Smooth muscle cell (in vitro differentiated cells): ENCODE data around the gene FAM171A2. TPM values are rescaled to one million over a fixed set of nuclear protein-coding genes. Genes with fewer than 3 reads are reported as not detected.

Source experiments
- DNase-seq: peaks from one replicate; lab custom pipeline; 2025; ENCODE audit not compliant: unreplicated experiment; lab: John Stamatoyannopoulos, UW
- H2AFZ ChIP-seq: fragments of 200-600 bp; sonication (generic); 2 replicates; pipeline ENCODE4 v1.6.0; 2016; ENCODE audit warnings: antibody characterized with exemption, low read depth, mild to moderate bottlenecking
- H3F3A ChIP-seq: fragments of 200-600 bp; sonication (generic); 2 replicates; pipeline ENCODE4 v1.6.0; 2017; ENCODE audit warnings: antibody characterized with exemption, low read depth
- H3K27ac ChIP-seq: fragments of 200-600 bp; sonication (generic); 2 replicates; pipeline ENCODE4 v1.5.1; 2016; ENCODE audit warnings: low read depth, mild to moderate bottlenecking
- H3K27me3 ChIP-seq: fragments of 200-600 bp; sonication (generic); 2 replicates; pipeline ENCODE4 v1.6.1; 2016; ENCODE audit warnings: low read depth, mild to moderate bottlenecking
- H3K36me3 ChIP-seq: fragments of 200-600 bp; sonication (generic); 2 replicates; pipeline ENCODE4 v1.5.1; 2016; ENCODE audit warnings: low read depth
- H3K4me1 ChIP-seq: fragments of 200-600 bp; sonication (generic); 2 replicates; pipeline ENCODE4 v1.5.1; 2016; ENCODE audit warnings: low read depth
- H3K4me2 ChIP-seq: fragments of 200-600 bp; sonication (generic); 2 replicates; pipeline ENCODE4 v1.6.0; 2016; ENCODE audit warnings: mild to moderate bottlenecking
- H3K4me3 ChIP-seq: fragments of 200-600 bp; sonication (generic); 2 replicates; pipeline ENCODE4 v1.5.1; 2016; ENCODE audit warnings: mild to moderate bottlenecking
- H3K79me2 ChIP-seq: fragments of 200-600 bp; sonication (generic); 2 replicates; pipeline ENCODE4 v1.6.0; 2016; ENCODE audit warnings: low read depth, mild to moderate bottlenecking
- H3K9ac ChIP-seq: fragments of 200-600 bp; sonication (generic); 2 replicates; pipeline ENCODE4 v1.6.0; 2016; ENCODE audit warnings: low read depth
- H3K9me3 ChIP-seq: fragments of 200-600 bp; sonication (generic); replicated peaks from 2 replicates; pipeline ENCODE4 v1.5.1; 2016; ENCODE audit warnings: low read depth
- H4K20me1 ChIP-seq: fragments of 200-600 bp; sonication (generic); 2 replicates; pipeline ENCODE4 v1.6.0; 2016; ENCODE audit warnings: low read depth
- CTCF ChIP-seq: fragments of 200-600 bp; sonication (generic); IDR thresholded peaks from 2 replicates; pipeline ENCODE4 v1.5.1; 2017; ENCODE audit warnings: borderline replicate concordance, mild to moderate bottlenecking, antibody characterized with exemption; ENCODE audit not compliant: insufficient read depth, poor library complexity, severe bottlenecking
- WGBS: methylation state at CpG from one replicate; pipeline ENCODE4 v1.1.7; 2016; ENCODE audit warnings: low lambda C conversion rate; 5-methylcytosine and 5-hydroxymethylcytosine counted together
- polyA plus RNA-seq: library from polyadenylated mRNA; unstranded; fragments of >200 nt; fragmentation: Nextera tagmentation; extraction: Ambion mirVana; gene quantifications from 2 replicates; pipeline ENCODE4 v1.2.1, GENCODE V29; 2016
- total RNA-seq: library from RNA; depleted of rRNA; stranded (reverse); fragments of >200 nt; gene quantifications from 2 replicates; pipeline ENCODE4 v1.2.3, GENCODE V29; 2014

Gene FAM171A2
- total and polyA plus RNA-seq, 2 experiments from 2014 or later: 28.4 to 31.5 TPM

GRCh38 chr17:44346064-44346844, 17.4 kb downstream of the FAM171A2 start:
- TF ChIP-seq CTCF: no peak
- Histone ChIP-seq H3K4me3 (peak overlapping the region; percentile 74), H3K27ac (no peak overlapping the region), H3K27me3 (no peaks in the 10 kb centered on the region), H3K9ac (no peak overlapping the region), H3F3A (no peaks in the 10 kb centered on the region), H3K79me2 (no peaks in the 10 kb centered on the region), H4K20me1 (peaks cover 10% of the 10 kb centered on the region), H2AFZ (no peak overlapping the region), H3K36me3 (no peaks in the 10 kb centered on the region), H3K4me2 (peak overlapping the region; percentile 91), H3K4me1 (no peaks in the 10 kb centered on the region), H3K9me3 (no peaks in the 10 kb centered on the region)
- 80% methylated on average over 13 of the region's 13 CpGs for WGBS
- no peak for DNase-seq

DNA sequence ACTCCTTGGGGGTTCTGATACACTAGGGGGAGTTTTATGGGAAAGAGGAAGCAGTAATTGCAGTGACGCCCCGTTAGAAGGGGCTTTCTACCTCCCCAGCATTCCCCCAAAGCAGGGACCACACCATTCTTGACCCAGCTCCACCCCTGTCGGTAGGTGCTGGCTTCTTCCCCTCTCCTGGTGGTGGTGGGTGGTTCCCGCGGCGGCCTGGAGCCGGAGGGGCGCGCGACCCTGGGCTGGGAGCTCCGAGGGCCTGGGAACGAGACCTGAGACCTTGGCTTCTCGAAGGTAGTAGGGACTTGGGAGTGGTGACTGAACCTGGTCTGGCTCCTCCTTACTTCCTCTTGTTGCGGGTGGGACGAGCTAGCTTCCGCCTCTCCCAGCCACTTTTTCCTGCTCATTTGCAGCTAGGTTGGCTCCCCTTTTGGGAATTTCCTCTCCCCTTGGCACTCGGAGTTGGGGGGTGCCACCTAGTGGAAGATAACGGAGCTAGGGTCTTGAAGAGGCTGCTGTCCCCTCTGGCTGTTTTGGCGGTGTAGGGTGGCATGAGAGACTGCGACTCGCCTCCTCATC, 18.1 kb downstream of the FAM171A2 start:
- Histone ChIP-seq H3K27me3 (no peaks in the 10 kb centered on the region), H2AFZ (no peak overlapping the region), H3F3A (no peaks in the 10 kb centered on the region), H3K4me1 (no peaks in the 10 kb centered on the region), H3K4me3 (peak overlapping the region; percentile 74), H3K27ac (peak overlapping the region; percentile 12), H3K4me2 (peak overlapping the region; percentile 91), H3K36me3 (no peaks in the 10 kb centered on the region), H4K20me1 (peaks cover 10% of the 10 kb centered on the region), H3K9me3 (no peaks in the 10 kb centered on the region), H3K9ac (peak overlapping the region; percentile 70), H3K79me2 (no peaks in the 10 kb centered on the region)
- TF ChIP-seq CTCF: peak; percentile 31
- DNase-seq: no peak
- WGBS: 4% methylated on average over 21 of the region's 21 CpGs

DNA sequence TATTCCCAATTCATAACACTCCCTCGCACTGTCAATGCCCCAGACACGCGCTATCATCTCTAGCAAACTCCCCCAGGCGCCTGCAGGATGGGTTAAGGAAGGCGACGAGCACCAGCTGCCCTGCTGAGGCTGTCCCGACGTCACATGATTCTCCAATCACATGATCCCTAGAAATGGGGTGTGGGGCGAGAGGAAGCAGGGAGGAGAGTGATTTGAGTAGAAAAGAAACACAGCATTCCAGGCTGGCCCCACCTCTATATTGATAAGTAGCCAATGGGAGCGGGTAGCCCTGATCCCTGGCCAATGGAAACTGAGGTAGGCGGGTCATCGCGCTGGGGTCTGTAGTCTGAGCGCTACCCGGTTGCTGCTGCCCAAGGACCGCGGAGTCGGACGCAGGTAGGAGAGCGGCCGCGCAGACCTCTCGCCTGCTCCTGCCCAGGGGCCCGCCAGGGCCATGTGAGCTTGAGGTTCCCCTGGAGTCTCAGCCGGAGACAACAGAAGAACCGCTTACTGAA, 18.7 kb downstream of the FAM171A2 start, which contains the start of gene GRN:
Gene GRN (plus strand): TSS at position 364 of the 515 bp plus-strand sequence. CDS start 3,863 bp downstream, outside the sequence.
- Histone ChIP-seq H3K27me3 (no peaks in the 10 kb centered on the region), H3K36me3 (no peaks in the 10 kb centered on the region), H3K4me1 (no peaks in the 10 kb centered on the region), H3K79me2 (no peaks in the 10 kb centered on the region), H4K20me1 (peaks cover 10% of the 10 kb centered on the region), H3K9me3 (no peaks in the 10 kb centered on the region), H3K9ac (peak within 1 kb of the TSS; percentile 70), H3K4me3 (peak within 1 kb of the TSS; percentile 74), H3F3A (no peaks in the 10 kb centered on the region), H3K27ac (peak within 1 kb of the TSS; percentile 12), H3K4me2 (peak within 1 kb of the TSS; percentile 91), H2AFZ (peak within 1 kb of the TSS; percentile 85)
- DNase-seq: peak; percentile 62
- no peak for TF ChIP-seq CTCF
- WGBS: under 1% methylated on average over 26 of the region's 26 CpGs
